ENCODE results near the gene LBHD1. TPM values are rescaled to one million over a fixed set of nuclear protein-coding genes. Genes with fewer than 3 reads are reported as not detected.

Gene LBHD1
- total RNA-seq, 2 donors from 2014 or later: 7.1 to 12.3 TPM

DNA sequence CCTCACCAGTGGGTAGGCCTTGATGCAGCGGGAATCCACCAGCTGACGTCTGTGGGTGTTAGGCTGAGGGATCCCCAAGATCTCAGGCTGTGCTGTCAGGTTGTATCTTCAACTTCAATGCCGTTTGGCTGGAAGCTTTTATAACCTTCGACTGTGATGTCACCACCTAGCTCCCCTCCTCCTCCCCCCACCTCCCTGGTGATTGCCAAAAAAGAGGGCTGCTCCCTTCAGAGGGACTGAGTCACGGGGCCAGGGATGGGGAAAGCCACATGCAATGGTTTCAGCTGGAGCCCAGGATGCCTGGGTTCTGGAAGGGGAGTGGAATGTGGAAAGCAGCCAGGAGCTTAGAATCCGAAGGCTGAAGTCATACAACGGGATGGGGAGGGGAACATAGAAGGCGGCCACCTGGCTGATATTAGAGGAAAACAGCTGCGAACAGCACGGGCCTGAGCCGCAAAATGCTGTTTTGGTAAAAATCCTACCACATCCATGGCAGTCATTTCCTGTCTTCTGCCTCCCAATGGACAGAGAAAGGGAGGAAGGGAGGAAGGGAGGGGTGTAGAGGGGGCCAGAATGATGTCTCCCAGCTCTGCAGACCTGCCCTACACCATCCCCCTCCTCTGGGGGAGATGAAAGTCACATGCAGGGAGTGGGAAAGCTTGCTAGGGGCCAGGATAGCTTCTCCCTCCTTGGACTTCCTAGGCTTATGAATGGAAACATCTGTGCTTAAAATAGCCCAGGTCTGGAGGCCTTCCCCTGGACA, 17.5 kb upstream of the LBHD1 start, which contains the start of gene LRRN4CL:
LRRN4CL (minus strand) TSS at position 110 of the 763 bp plus-strand sequence. CDS start 1,022 bp downstream, outside the sequence.
- H3K27me3 ChIP-seq: peaks cover 8% of the 10 kb centered on the region
- TF ChIP-seq CTCF (IDR thresholded peaks at IDR 0.05): no peak
- no peaks in the 10 kb centered on the region for H3K9me3 ChIP-seq
- H3K27ac ChIP-seq: peak within 1 kb of the TSS; percentile 32
- intact Hi-C loops (cut with DNase I): loop anchor here (10.0 kb wide), 2 partner anchors 95 to 295 kb away; partner anchors contain the start of gene TUT1
- peak within 1 kb of the TSS; percentile 10 for H3K4me3 ChIP-seq
- peak; percentile 56 for DNase-seq
- H3K4me1 ChIP-seq: no peaks in the 10 kb centered on the region
- no peaks in the 10 kb centered on the region for H3K36me3 ChIP-seq
- H3K9ac ChIP-seq (ENCODE audit: low read depth in 2 of 2, low read length in 2 of 2): peak within 1 kb of the TSS; percentile 32 to 43

DNA sequence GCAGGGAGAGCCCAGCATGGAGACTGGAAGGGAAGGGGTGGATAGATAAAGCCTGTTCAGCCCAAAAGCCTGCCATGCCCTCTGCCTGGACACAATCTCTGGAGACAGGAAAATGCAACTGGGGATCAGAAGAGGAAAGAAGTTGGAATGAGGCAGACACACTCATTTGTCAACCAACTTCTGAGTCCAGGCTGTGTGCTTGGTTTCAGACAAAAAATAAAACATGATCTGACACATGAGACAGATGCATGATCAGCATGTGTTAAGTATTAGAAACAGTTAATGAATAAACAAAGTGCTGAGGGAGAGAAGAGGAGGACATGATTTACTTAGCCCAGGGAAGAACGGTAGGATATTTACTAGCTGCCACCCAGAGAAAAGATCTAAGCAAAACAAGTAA, 16.4 kb upstream of the LBHD1 start:
- Histone ChIP-seq H3K36me3 (no peaks in the 10 kb centered on the region), H3K27ac (peak overlapping the region; percentile 32), H3K9ac (ENCODE audit: low read depth in 2 of 2, low read length in 2 of 2) (peak overlapping the region in 1 of 2 donors; percentile 32), H3K27me3 (peaks cover 8% of the 10 kb centered on the region), H3K9me3 (no peaks in the 10 kb centered on the region), H3K4me3 (peak overlapping the region; percentile 10), H3K4me1 (no peaks in the 10 kb centered on the region)
- TF ChIP-seq CTCF (IDR thresholded peaks at IDR 0.05): no peak
- intact Hi-C loops (cut with DNase I): no loop called here
- no peak for DNase-seq

DNA sequence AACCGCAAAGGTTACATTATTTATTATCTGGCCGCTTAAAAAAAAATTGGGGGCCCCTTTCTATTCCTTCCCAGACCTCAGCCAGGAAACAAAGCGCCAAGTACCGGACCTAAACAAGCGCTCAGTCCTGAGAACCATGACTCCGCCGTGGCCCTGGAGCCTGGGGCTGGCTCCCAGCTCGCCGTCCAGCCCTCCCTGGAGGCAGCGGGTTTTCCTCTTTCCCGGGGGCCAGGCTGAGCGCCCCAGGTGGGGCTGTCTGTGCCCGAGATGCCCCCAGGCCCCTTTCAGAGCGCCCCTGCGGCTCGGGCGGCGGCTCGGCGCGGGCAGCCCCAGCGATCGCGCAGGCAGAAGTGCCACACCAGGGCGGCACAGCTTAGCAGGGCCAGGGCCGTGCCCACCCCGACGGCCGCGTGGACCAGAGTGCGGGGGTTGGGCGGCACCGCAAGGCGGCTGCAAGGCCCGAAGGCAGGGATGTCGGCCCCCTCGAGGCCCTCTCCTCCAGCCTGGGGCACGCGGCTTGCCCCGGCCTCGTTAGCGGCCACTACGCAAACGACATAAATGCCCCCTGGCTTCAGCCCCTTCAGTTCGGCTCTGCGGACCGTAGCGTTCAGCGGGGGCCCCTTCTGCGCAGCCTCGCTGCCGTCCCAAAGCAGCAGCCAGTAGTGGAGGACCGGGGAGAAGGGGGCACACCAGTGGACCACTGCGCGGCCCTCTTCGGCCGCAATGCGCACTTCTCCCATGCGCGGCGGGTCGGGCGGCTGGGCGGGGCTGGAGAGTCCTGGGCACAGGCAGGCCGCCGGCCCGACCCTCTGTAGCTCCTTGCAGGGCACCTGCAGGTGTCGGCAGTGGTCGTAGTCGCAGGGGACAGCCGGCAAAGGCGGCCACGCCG, 15.7 kb upstream of the LBHD1 start:
- Histone ChIP-seq H3K27ac (peak overlapping the region; percentile 32), H3K4me1 (no peaks in the 10 kb centered on the region), H3K9me3 (no peaks in the 10 kb centered on the region), H3K27me3 (peaks cover 8% of the 10 kb centered on the region), H3K4me3 (peak overlapping the region; percentile 10), H3K36me3 (no peaks in the 10 kb centered on the region), H3K9ac (ENCODE audit: low read depth in 2 of 2, low read length in 2 of 2) (peak overlapping the region; percentile 12 to 32)
- intact Hi-C loops (cut with DNase I): no loop called here
- TF ChIP-seq CTCF (IDR thresholded peaks at IDR 0.05): no peak
- DNase-seq: no peak

DNA sequence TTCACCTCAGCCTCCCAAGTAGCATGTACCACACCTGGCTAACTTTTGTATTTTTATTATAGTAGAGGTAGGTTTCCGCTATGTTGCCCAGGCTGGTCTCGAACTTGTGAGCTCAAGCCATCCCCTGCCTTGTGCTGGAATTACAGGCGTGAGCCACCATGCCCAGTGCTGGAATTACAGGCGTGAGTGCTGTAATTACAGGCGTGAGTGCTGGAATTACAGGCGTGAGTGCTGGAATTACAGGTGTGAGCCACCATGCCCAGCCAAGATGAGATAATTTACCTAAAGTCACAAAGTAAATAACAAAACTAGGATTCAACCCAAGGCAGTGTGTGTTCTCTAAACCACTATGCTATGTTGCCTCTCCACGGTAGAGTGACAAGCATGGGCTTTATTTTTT, 10.5 kb upstream of the LBHD1 start:
- DNase-seq: no peak

More for the DNA sequence above, 10.5 kb upstream of the LBHD1 start:
- Histone ChIP-seq H3K36me3 (no peaks in the 10 kb centered on the region), H3K9ac (ENCODE audit: low read depth in 2 of 2, low read length in 2 of 2) (no peak overlapping the region), H3K27ac (no peak overlapping the region), H3K4me3 (no peak overlapping the region), H3K9me3 (no peaks in the 10 kb centered on the region), H3K27me3 (no peaks in the 10 kb centered on the region), H3K4me1 (peaks cover 8% of the 10 kb centered on the region)
- intact Hi-C loops (cut with DNase I): no loop called here
- TF ChIP-seq CTCF (IDR thresholded peaks at IDR 0.05): no peak

Data from colonic mucosa (tissue), 4 donors.